Brain microvascular endothelial cell (primary cell): ENCODE results near the gene SLC39A12.
A peak's percentile ranks its signal among the peaks of the same experiment; 100 is the strongest.

Experiments
- DNase-seq: peaks from one replicate; pipeline ENCODE4 v3.0.0-alpha.2; 2020
- H3K27ac ChIP-seq: fragments of 250-450 bp; sonication (Bioruptor Pico); 2 replicates; pipeline ENCODE4 v1.5.1; 2020; ENCODE audit warnings: mild to moderate bottlenecking, moderate library complexity
- H3K27me3 ChIP-seq: fragments of 250-450 bp; sonication (Bioruptor Pico); replicated peaks from 2 replicates; pipeline ENCODE4 v1.5.1; 2020; ENCODE audit warnings: mild to moderate bottlenecking
- H3K36me3 ChIP-seq: fragments of 250-450 bp; sonication (Bioruptor Pico); replicated peaks from 2 replicates; pipeline ENCODE4 v1.5.1; 2020; ENCODE audit warnings: mild to moderate bottlenecking
- H3K4me3 ChIP-seq: 2 replicates; pipeline ENCODE4 v1.5.1; 2011; ENCODE audit warnings: low read depth, mild to moderate bottlenecking, control low read depth, low read length, moderate library complexity
- in situ Hi-C: cut with HindIII; loops from 2 replicates; pipeline ENCODE4 v1.10.0; 2017; ENCODE audit warnings: low sequenced_read_pairs, low pct_ligation_motif_present
- TF ChIP-seq, protein P1 (sequence below): IDR thresholded peaks from 2 replicates; pipeline ENCODE4 v1.5.1; 2011; ENCODE audit warnings: low read depth, mild to moderate bottlenecking, moderate library complexity, low read length, control low read depth, inconsistent platforms; ENCODE audit errors: missing control alignments

The SLC39A12 gene

DNA sequence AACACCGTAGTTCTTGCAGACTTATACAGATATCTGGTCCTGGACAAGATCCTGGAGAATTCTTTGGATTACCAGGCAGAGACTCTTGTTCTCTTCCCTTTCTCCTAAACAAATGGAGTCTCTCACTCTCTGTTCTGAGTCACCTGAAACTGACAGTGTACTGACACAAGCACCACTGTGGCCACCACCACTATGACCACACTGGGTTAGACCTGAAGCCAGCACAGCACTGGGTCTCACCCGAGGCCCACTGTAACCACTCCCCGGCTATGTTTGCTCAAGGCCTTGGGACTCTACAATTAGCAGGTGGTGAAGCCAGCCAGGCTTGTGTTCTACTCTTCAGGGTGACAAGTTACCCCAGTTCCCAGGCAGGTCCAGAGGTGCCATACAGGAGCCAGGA, 22.8 kb downstream of the SLC39A12 start:
- H3K27ac ChIP-seq, result no peak overlapping the region
- H3K27me3 ChIP-seq, result no peaks in the 10 kb centered on the region
- in situ Hi-C loops, result no loop called here
- no peak for DNase-seq
- H3K4me3 ChIP-seq, result no peak overlapping the region
- no peaks in the 10 kb centered on the region for H3K36me3 ChIP-seq
- TF ChIP-seq, protein P1, sequence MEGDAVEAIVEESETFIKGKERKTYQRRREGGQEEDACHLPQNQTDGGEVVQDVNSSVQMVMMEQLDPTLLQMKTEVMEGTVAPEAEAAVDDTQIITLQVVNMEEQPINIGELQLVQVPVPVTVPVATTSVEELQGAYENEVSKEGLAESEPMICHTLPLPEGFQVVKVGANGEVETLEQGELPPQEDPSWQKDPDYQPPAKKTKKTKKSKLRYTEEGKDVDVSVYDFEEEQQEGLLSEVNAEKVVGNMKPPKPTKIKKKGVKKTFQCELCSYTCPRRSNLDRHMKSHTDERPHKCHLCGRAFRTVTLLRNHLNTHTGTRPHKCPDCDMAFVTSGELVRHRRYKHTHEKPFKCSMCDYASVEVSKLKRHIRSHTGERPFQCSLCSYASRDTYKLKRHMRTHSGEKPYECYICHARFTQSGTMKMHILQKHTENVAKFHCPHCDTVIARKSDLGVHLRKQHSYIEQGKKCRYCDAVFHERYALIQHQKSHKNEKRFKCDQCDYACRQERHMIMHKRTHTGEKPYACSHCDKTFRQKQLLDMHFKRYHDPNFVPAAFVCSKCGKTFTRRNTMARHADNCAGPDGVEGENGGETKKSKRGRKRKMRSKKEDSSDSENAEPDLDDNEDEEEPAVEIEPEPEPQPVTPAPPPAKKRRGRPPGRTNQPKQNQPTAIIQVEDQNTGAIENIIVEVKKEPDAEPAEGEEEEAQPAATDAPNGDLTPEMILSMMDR, result no peak

DNA sequence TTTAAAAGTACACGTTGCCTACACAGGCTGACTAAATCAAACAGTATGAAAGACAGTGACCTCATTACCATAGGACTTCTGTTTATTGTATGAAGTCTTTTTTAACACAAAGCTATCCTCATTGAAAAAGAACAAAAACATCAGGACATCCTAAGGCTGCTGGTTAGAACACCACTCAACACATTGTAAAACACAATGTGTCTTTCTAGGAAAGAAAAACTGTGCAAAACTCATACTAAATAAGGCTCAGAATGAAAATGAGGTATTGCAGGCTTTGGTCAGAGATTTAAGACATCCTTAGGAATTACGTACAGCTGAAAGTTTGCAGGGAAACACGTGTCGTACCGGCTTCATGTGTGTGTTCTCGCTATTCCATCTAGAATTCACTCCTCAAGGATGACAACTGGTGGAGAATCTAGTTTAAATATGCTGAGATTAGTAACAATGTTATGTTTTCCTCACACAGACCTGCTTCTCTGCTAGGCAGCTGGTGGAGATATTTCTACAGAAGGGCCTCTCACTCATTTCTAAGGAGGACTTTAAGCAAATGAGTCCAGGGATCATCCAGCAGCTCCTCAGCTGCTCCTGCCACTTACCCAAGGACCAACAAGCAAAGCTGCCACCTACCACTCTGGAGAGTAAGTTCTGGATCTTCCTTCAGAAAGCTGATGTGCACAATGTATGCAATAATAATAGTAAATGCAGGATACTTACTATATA, 29.3 kb downstream of the SLC39A12 start:
- H3K27me3 ChIP-seq, result no peaks in the 10 kb centered on the region
- DNase-seq, result no peak
- H3K4me3 ChIP-seq, result no peak overlapping the region
- in situ Hi-C loops, result no loop called here
- H3K36me3 ChIP-seq, result no peaks in the 10 kb centered on the region
- TF ChIP-seq, protein P1, result no peak
- peak overlapping the region; percentile 4 for H3K27ac ChIP-seq

DNA sequence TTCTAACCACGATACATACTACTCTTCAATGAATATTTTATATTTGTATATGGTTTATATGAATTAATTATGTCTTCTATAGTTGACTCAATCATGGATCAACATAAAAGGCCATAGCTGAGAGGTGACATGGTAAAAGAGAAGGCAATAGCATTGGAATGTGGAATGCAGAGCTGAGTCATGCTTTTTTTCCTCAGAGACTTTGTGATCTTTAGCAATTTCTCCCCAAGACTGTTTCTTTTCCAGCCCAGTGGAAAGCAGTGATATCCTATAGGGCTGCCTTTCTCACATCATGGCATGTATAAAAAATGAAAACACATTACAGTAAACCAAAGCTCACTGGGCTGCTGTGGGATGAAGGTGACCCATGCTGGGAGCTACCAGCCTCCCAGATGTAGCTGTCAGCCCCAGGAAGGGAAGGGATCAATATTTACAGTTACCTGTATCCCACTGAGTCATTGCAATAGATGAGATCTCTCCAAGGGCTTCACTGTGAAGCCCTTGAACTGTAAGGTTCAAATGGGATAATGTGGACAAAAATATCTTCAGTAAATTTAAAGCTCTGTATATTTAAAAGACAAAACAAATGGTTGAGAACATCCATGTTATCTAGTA, 30.2 kb downstream of the SLC39A12 start:
- TF ChIP-seq, protein P1, result no peak

DNA sequence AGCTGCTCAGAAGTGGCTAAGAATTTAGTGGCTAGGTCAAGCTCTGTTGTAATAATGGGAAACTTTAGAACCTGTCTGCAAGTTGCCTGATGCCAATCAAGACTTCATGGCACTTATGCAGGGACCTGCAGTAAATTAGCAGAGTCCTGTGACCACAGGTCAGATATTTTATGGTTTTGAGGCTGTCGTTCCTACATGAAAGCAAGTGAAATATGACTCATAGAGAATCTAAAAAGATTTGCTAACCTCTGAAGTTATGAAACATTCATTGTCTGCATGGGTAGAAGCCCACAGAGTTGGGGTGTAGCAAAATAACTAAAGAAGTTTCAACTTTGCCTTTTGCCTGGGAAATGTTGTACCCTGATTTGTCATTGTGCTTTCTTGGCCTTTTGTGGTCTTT, 32.3 kb downstream of the SLC39A12 start:
- H3K27ac ChIP-seq, result no peak overlapping the region
- in situ Hi-C loops, result no loop called here
- TF ChIP-seq, protein P1, result no peak
- no peaks in the 10 kb centered on the region for H3K27me3 ChIP-seq
- DNase-seq, result no peak
- H3K4me3 ChIP-seq, result no peak overlapping the region
- no peaks in the 10 kb centered on the region for H3K36me3 ChIP-seq

More for the DNA sequence above, 30.2 kb downstream of the SLC39A12 start:
- Histone ChIP-seq H3K27ac (peak overlapping the region; percentile 69), H3K4me3 (no peak overlapping the region), H3K27me3 (no peaks in the 10 kb centered on the region), H3K36me3 (no peaks in the 10 kb centered on the region)
- DNase-seq, result peak; percentile 86
- in situ Hi-C loops, result no loop called here

DNA sequence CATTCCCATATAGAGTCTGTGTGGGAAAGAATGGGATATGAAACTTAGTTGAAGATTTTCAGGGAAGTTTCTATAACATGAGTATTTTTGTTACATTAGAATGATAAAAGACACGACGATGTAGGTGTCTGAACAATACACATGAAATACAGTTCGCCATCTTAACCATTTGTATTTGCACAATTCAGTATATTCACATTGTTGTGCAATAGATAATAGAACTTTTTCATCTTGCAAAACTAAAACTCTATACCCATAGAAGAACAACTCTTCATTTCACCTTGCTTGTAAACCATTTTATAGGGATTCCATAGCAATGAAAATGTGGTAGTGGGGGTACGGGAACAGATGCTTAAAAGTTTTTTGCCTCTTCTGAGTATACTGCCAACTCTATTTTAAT, 32.8 kb downstream of the SLC39A12 start:
- Histone ChIP-seq H3K27ac (no peak overlapping the region), H3K4me3 (no peak overlapping the region), H3K27me3 (no peaks in the 10 kb centered on the region), H3K36me3 (no peaks in the 10 kb centered on the region)
- in situ Hi-C loops, result no loop called here
- no peak for DNase-seq
- TF ChIP-seq, protein P1, result no peak
